ENCODE measurements around the gene VANGL1. TPM values are rescaled to one million over a fixed set of nuclear protein-coding genes. Genes with fewer than 3 reads are reported as not detected.

Gene VANGL1
- total RNA-seq, 2 experiments from 2014 or later: 0.72 TPM

DNA sequence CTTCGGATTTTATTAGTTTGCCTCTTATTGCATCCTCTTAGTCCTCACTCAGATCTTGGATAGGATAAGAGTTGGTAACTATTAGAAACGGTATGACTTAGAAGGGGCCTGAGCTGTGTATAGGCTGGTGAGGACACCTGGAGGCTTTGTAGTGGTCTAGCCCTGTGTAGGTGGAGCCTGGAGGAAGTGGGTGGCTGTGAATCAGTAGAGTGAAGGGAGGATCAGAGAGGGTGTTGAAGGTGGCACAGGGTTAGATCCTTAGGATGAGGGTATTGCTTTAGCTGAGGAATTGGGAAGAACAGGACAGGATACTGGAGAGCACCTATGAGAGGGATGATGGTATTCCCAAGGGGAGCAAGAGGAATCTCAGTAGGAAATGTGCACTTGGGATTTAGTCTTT lies 5.7 kb downstream of the VANGL1 start:
- no peak overlapping the region for H3K4me3 Mint-ChIP-seq
- H3K4me1 Mint-ChIP-seq (ENCODE audit: low read depth): peaks cover 8% of the 10 kb centered on the region
- peaks cover 25% of the 10 kb centered on the region for H3K27me3 Mint-ChIP-seq (ENCODE audit: low read depth)
- H3K27ac Mint-ChIP-seq: no peak overlapping the region
- intact Hi-C loops (cut with micrococcal nuclease): no loop called here
- H3K36me3 Mint-ChIP-seq (ENCODE audit: low read depth): no peaks in the 10 kb centered on the region
- no peaks in the 10 kb centered on the region for H3K9me3 Mint-ChIP-seq
- DNase-seq: peak; percentile 30
- CTCF ChIA-PET: interaction anchor here (1.4 kb wide), 1 partner anchor 52 kb away, joined by 3 read pairs; no protein-coding TSS in a partner anchor

DNA sequence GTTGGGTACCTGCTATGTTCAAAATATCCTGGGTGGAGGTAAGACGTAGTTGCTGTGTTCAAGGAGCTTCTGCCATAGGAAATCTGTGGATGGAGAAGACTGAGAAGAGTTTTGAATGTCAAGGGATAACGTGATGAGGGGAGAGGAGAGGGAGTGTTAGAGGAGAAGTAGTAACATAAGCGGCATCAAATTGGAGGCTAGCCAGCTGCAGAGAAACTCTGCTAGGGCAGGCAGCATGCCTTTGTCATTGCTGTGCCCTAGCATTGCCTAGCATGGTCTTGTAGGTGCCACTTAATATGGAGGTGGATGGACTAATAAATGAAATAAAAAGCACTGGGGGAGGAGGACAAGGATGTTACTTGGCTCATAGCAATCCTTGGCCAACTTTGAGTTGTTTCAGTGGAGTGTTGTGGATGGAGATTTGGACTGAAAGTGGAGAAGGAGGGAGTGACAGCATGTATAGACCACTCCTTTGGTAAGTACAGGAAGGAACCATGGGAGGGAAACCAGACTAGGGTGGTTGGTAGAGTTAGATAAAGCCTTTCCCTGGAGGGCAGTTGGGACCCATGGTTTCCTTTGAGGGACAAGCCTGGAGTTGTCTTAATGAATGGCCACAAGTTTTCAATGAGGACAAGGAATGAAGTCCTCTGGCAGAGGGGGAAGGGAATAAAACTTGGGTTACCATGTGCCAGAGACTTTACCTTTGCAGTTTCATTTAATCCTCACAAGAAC lies 6.3 kb downstream of the VANGL1 start:
- Mint-ChIP-seq H3K9me3 (no peaks in the 10 kb centered on the region), H3K27ac (no peak overlapping the region), H3K27me3 (ENCODE audit: low read depth) (peaks cover 20% of the 10 kb centered on the region), H3K4me1 (ENCODE audit: low read depth) (peaks cover 3% of the 10 kb centered on the region), H3K36me3 (ENCODE audit: low read depth) (no peaks in the 10 kb centered on the region), H3K4me3 (no peak overlapping the region)
- DNase-seq: no peak
- CTCF ChIA-PET: interaction anchor here (0.6 to 1.4 kb wide), 2 partner anchors 53 to 506 kb away, joined by 3 read pairs; no protein-coding TSS in a partner anchor
- intact Hi-C loops (cut with micrococcal nuclease): no loop called here

DNA sequence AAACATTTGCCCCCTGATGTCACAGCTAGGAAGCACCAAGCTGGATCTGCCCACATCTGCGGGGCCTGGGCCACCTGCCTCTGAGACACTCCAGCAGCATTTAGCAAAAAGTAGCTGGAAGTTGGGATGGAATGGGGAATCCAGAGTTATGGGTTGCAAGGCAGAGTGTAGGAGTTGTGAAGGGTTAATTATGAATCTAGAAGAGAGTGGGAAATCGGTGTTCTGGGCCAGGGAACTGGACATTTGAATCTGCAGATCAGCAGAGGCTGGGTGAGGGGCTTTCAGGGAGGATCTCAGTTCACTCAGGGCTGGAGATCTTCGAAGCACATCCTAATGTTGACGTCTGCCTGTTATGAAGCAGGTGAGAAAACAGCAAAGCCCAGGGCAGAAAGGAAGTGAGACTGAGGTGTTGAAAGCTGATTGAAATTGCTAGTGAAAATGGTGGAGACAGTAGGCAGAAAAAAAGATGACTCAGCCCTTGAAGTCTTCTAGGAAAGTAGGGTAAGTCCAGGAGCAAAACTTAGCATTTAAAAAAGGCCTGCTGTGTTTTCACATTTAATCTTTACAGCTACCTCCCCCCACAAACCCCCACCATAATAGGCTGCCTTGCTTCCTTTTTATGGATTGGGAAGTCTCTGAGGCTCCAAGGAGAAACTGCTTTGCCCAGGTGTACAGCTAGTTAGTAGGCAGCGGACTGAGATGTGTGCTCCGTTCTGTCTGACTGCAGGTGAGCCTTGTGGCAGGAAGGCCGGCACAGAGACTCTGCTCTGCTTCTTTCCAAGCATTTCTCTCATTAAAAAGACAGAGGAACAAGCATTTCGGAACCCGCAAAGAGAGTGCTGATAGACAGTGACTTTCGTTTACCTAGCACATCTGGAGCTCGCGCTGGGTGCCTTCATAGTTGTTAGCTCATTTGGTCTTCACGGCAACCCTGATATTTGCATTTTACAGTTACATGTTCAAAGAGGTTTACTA lies 7.2 kb downstream of the VANGL1 start:
- Mint-ChIP-seq H3K4me1 (ENCODE audit: low read depth) (peaks cover 2% of the 10 kb centered on the region), H3K36me3 (ENCODE audit: low read depth) (no peaks in the 10 kb centered on the region), H3K9me3 (no peaks in the 10 kb centered on the region), H3K27me3 (ENCODE audit: low read depth) (peaks cover 14% of the 10 kb centered on the region), H3K27ac (no peak overlapping the region), H3K4me3 (no peak overlapping the region)
- intact Hi-C loops (cut with micrococcal nuclease): no loop called here
- CTCF ChIA-PET: interaction anchor here (0.6 kb wide), 2 partner anchors 507 to 672 kb away, joined by 3 read pairs; no protein-coding TSS in a partner anchor
- peak; percentile 57 for DNase-seq

DNA sequence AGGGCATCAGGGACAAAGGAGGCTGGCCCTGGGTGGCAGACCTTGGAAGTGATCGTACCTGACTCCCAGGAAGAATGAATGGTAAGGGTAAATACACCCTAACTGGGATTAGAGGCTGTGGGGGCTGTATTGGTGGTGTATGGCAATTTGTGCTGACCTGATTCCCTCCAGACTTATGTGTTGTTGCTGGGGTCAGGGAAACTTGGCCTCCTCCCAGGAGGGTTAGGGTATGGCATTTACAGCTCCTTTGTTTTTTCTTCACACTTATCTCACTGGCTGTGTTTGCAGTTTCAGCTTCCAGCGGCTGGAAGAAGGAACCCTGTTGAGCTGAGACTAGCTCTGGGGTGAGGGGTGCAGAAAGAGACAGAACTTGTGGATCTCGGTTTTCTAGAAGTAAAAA lies 8.2 kb downstream of the VANGL1 start:
- intact Hi-C loops (cut with micrococcal nuclease): no loop called here

DNA sequence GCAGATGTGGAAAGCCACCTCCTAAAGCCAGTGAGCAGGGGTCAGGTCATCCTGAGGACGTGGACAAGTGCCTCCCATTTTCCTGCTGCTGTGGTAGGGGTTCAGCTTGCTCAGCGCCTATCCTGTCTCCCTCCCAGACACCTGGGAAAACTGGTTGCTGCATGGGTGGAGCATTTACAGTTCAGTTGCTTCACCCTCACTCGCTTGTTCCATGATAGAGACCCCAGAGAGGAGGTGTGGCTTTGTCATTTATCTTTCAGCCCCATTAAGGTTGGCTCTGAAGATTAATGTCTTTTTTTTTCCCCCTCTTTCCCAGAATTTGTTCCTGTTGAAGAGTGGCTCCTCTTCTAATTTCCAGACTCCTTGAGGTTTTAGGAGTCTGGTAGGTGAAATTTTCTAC lies 9.2 kb downstream of the VANGL1 start:
- H3K4me1 Mint-ChIP-seq (ENCODE audit: low read depth): peaks cover 7% of the 10 kb centered on the region
- CTCF ChIA-PET: no interaction called here
- no peaks in the 10 kb centered on the region for H3K9me3 Mint-ChIP-seq
- H3K36me3 Mint-ChIP-seq (ENCODE audit: low read depth): no peaks in the 10 kb centered on the region
- no peak overlapping the region for H3K4me3 Mint-ChIP-seq
- no peak for DNase-seq
- peaks cover 10% of the 10 kb centered on the region for H3K27me3 Mint-ChIP-seq (ENCODE audit: low read depth)
- intact Hi-C loops (cut with micrococcal nuclease): no loop called here
- no peak overlapping the region for H3K27ac Mint-ChIP-seq

More for the DNA sequence above, 8.2 kb downstream of the VANGL1 start:
- no peaks in the 10 kb centered on the region for H3K9me3 Mint-ChIP-seq
- no peak overlapping the region for H3K27ac Mint-ChIP-seq
- peaks cover 8% of the 10 kb centered on the region for H3K27me3 Mint-ChIP-seq (ENCODE audit: low read depth)
- DNase-seq: no peak
- no peaks in the 10 kb centered on the region for H3K36me3 Mint-ChIP-seq (ENCODE audit: low read depth)
- H3K4me3 Mint-ChIP-seq: no peak overlapping the region
- peaks cover 4% of the 10 kb centered on the region for H3K4me1 Mint-ChIP-seq (ENCODE audit: low read depth)
- CTCF ChIA-PET: no interaction called here

DNA sequence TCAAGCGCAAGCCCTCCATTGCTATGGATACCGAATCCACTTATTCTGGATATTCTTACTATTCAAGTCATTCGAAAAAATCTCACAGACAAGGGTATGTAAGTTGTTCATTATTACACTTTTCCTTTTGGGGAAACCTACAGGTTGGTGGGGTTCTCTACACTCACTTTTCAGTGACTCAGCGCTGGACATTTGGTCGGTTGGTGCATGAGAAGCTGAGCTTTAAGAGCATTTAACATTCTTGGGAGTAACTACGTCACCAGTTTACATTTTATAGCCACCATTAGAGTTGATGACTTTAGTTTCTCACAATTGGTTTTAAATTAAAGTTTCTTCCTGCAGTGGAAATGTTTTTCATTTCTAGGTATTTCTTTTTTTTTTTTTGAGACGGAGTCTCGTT lies 9.6 kb downstream of the VANGL1 start:
- intact Hi-C loops (cut with micrococcal nuclease): no loop called here
- Mint-ChIP-seq H3K27me3 (ENCODE audit: low read depth) (peaks cover 10% of the 10 kb centered on the region), H3K4me1 (ENCODE audit: low read depth) (peaks cover 7% of the 10 kb centered on the region), H3K4me3 (no peak overlapping the region), H3K27ac (no peak overlapping the region), H3K36me3 (ENCODE audit: low read depth) (no peaks in the 10 kb centered on the region), H3K9me3 (no peaks in the 10 kb centered on the region)
- DNase-seq: no peak
- CTCF ChIA-PET: no interaction called here

DNA sequence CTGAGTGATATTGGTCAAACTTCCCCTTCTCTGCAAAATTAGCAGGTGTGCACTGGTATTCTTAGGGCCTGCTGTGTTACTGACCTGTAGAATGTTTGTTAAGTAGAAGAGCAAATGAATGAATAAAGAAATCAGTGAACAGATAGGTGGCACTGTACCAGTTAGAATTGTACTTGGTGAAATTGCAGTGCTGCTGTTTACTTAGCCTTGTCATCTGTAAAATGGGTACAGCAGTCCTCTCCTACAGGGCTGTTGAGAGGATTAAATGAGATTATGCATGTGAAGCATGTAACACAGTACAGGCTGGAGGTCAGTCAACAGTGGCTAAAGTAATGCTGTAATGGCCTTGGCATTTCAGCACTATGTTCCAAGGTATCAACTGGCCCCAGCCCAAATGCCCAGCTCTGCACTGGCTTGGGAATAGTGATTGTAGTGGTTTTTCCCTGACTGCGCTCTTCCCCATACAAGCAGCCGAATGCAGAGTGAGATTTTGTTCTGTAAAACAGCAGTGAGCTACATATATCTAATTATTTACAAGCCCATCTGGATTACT lies 10.5 kb downstream of the VANGL1 start:
- Mint-ChIP-seq H3K27ac (no peak overlapping the region), H3K36me3 (ENCODE audit: low read depth) (no peaks in the 10 kb centered on the region), H3K27me3 (ENCODE audit: low read depth) (peaks cover 17% of the 10 kb centered on the region), H3K9me3 (no peaks in the 10 kb centered on the region), H3K4me3 (no peak overlapping the region), H3K4me1 (ENCODE audit: low read depth) (peaks cover 7% of the 10 kb centered on the region)
- CTCF ChIA-PET: no interaction called here
- intact Hi-C loops (cut with micrococcal nuclease): no loop called here
- DNase-seq: no peak

DNA sequence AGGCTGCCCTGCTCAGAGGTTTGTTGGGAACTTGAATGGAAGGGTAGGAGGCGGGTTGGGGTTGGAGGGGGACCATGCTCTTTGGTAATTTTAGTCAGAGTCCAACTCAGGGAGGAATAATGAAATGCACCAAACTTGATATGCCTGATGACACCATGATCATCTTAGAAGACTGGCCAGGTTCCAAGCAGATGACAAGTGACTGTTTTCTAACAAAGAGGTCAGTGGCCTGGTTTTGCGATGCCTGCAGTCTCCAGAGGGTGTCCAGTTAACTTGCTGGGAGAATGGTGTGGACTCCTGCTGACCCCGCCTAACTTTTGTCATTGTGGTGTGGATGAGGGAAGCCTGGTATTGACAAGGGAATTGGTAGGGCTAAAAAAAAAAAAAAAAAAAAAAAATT lies 12.4 kb downstream of the VANGL1 start:
- H3K27ac Mint-ChIP-seq: no peak overlapping the region
- no peaks in the 10 kb centered on the region for H3K36me3 Mint-ChIP-seq (ENCODE audit: low read depth)
- peaks cover 7% of the 10 kb centered on the region for H3K4me1 Mint-ChIP-seq (ENCODE audit: low read depth)
- H3K9me3 Mint-ChIP-seq: no peaks in the 10 kb centered on the region
- H3K4me3 Mint-ChIP-seq: no peak overlapping the region
- H3K27me3 Mint-ChIP-seq (ENCODE audit: low read depth): peaks cover 17% of the 10 kb centered on the region
- intact Hi-C loops (cut with micrococcal nuclease): no loop called here
- DNase-seq: no peak
- CTCF ChIA-PET: interaction anchor here (1.8 kb wide), 1 partner anchor 53 kb away, joined by 3 read pairs; no protein-coding TSS in a partner anchor

DNA sequence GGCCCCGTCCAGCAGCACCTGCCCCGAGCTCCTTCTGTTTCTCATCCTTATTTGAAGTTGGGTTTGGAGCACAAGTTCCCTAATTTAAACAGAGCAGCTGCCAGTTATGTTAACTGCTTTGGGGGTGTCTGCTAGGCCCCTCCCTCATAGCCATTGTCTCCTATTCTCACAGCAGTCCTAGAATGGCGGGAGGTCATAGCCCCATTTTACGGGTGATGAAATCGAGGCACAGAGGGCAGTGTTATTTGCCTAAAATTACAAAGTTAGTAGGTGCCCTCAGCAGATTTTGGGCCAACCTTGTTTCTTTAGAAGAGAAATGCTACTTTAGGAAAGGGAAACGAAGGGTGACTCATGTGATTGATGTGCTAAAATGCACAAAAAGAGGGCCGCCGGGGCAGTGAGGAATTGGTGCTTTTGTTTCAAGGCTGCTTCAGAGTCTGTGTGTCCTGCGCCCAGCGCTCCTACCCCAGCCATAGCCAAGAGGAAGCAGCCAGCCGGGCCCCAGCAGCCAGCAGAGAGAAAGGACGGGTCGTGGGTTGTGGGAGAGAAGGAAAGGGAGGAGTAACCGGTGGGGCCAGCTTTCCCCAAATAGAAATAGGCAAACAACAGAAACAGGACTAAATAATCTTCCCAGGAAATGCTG lies 13.0 kb downstream of the VANGL1 start:
- CTCF ChIA-PET: interaction anchor here (1.8 kb wide), 1 partner anchor 52 kb away, joined by 3 read pairs; no protein-coding TSS in a partner anchor
- intact Hi-C loops (cut with micrococcal nuclease): no loop called here

DNA sequence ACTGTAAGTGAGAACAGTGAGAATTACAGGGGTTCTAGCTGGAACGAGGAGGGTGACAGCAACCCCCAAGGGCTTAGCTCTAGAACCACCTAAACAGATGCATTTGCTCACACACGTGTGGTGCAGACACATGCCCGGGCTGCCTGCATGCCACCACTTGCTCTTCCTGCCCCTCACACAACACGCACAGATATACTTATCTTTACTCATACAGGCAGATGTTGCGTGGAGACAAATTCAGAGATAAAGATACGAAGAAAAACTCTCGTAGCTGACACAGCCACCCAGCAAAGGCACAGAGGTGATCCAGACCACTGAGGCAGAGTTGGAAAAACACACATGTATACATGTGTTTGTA lies 13.5 kb downstream of the VANGL1 start:
- H3K27ac Mint-ChIP-seq: no peak overlapping the region
- H3K4me1 Mint-ChIP-seq (ENCODE audit: low read depth): peaks cover 4% of the 10 kb centered on the region

More for the DNA sequence above, 13.0 kb downstream of the VANGL1 start:
- Mint-ChIP-seq H3K36me3 (ENCODE audit: low read depth) (no peaks in the 10 kb centered on the region), H3K4me1 (ENCODE audit: low read depth) (peaks cover 4% of the 10 kb centered on the region), H3K9me3 (no peaks in the 10 kb centered on the region), H3K4me3 (no peak overlapping the region), H3K27ac (no peak overlapping the region), H3K27me3 (ENCODE audit: low read depth) (peaks cover 12% of the 10 kb centered on the region)
- no peak for DNase-seq

DNA sequence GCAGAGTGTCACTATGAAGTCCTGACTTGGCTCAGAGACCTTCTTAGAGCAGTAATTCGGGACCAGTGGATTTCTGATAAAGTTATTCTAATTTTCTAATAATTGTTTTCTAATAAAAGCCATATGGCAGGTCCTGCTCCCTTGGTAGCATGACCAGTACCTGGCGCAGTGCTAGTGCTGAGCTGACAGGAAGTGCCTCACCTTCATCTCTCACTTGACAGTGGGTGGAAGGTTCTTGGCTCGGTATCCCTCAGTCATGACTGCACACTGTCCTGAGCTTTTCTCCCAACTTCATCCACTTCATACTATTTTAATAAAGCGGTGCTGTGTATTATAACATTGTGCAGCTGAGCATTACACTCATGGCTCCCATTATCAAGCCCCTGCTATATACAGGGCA lies 14.1 kb downstream of the VANGL1 start:
- H3K27ac Mint-ChIP-seq: no peak overlapping the region
- no peaks in the 10 kb centered on the region for H3K36me3 Mint-ChIP-seq (ENCODE audit: low read depth)
- peaks cover 12% of the 10 kb centered on the region for H3K27me3 Mint-ChIP-seq (ENCODE audit: low read depth)
- H3K4me1 Mint-ChIP-seq (ENCODE audit: low read depth): peaks cover 4% of the 10 kb centered on the region
- CTCF ChIA-PET: no interaction called here
- intact Hi-C loops (cut with micrococcal nuclease): no loop called here
- no peak for DNase-seq
- H3K9me3 Mint-ChIP-seq: no peaks in the 10 kb centered on the region
- H3K4me3 Mint-ChIP-seq: no peak overlapping the region

More for the DNA sequence above, 13.5 kb downstream of the VANGL1 start:
- no peaks in the 10 kb centered on the region for H3K36me3 Mint-ChIP-seq (ENCODE audit: low read depth)
- CTCF ChIA-PET: no interaction called here
- no peaks in the 10 kb centered on the region for H3K9me3 Mint-ChIP-seq
- H3K27me3 Mint-ChIP-seq (ENCODE audit: low read depth): peaks cover 12% of the 10 kb centered on the region
- DNase-seq: no peak
- H3K4me3 Mint-ChIP-seq: no peak overlapping the region
- intact Hi-C loops (cut with micrococcal nuclease): no loop called here

DNA sequence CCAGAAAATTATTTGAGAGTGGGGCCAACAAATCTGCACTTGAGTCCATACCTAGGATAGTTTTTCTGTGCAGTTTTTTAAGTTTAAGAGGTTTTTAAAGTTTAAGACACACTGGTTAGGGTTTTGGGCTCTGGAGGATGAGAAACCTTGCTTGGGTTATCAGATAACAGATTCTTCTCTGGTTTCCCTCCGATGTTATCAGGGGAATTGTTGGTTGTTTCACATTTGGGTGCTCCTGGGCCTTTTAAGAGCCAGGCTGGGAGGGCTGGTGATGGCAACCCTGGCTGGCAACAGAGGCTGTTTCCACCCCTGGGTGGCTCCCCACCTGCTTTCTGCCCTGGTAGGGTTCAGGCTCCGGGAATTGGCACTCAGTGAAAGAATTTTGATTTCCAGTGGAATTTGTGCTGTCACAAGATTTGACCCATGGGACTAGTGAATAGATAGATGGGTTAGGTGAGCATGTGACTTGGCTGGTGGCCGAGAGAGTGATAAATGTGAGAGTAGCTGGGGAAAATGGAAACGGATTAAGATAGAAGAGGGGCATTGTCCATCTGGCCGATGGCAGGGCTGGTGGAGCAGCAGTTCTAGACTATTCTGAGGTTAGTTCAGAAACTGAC lies 14.8 kb downstream of the VANGL1 start:
- intact Hi-C loops (cut with micrococcal nuclease): no loop called here
- H3K27ac Mint-ChIP-seq: no peak overlapping the region
- H3K4me3 Mint-ChIP-seq: no peak overlapping the region
- no peaks in the 10 kb centered on the region for H3K36me3 Mint-ChIP-seq (ENCODE audit: low read depth)
- H3K9me3 Mint-ChIP-seq: no peaks in the 10 kb centered on the region
- peaks cover 4% of the 10 kb centered on the region for H3K4me1 Mint-ChIP-seq (ENCODE audit: low read depth)
- peaks cover 12% of the 10 kb centered on the region for H3K27me3 Mint-ChIP-seq (ENCODE audit: low read depth)
- CTCF ChIA-PET: no interaction called here
- DNase-seq: no peak

Measured in activated naive CD4-positive, alpha-beta T cell treated with anti-CD3 and anti-CD28 coated beads for 36 hours (primary cell).